Upper lobe of left lung (tissue), 4 donors: ENCODE results near the gene PROB1.

Experiments
- EP300 ChIP-seq, 4 donors: sonication (generic); formaldehyde crosslinking; IDR thresholded peaks; one replicate each; pipeline ENCODE4 v1.5.1; 2017; ENCODE audit warnings: antibody characterized with exemption in 4 of 4, control low read depth in 2 of 4
- POLR2A ChIP-seq, 4 donors: fragments of 450-650 bp; IDR thresholded peaks; one replicate each; pipeline ENCODE4 v1.5.1; 2016 to 2017; ENCODE audit warnings: antibody characterized with exemption in 4 of 4, mild to moderate bottlenecking in 2 of 4

DNA sequence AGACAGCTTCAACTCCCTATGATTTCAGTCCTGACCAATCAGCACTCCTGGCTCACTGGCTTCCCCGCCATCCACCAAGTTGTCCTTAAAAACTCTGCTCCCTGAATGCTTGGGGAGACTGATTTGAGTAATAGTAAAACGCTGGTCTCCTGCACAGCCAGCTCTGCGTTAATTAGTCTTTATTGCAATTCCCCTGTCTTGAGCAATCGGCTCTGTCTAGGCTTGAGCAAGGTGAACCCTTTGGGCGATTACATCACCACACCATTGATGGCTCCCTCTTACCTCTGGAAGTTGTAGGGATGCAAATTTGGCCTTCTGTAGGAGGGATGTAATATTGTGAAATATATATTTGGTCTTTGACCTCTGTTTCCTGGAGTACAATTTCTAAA lies 8.9 kb downstream of the PROB1 start:
- TF ChIP-seq EP300 (IDR thresholded peaks at IDR 0.05), result no peak
- TF ChIP-seq POLR2A (IDR thresholded peaks at IDR 0.05), result no peak
